Fibroblast of lung (primary cell): Measurements from ENCODE around the gene SMC5. TPM values are rescaled to one million over a fixed set of nuclear protein-coding genes. Genes with fewer than 3 reads are reported as not detected.
"Not testable (repeated sequence)": the region's sequence is repeated elsewhere in the genome, so short reads cannot be mapped to it uniquely, and the experiment has no call there.

Experiments
- DNase-seq, 2 donors: peaks; one replicate each; pipeline versions ENCODE4 v3.0.0 to v3.0.0-alpha.2; 2010; ENCODE audit warnings: low read depth in 2 of 2
- H2AFZ ChIP-seq: 2 replicates; pipeline ENCODE4 v1.5.1; 2012; ENCODE audit warnings: low read length, control low read depth, inconsistent platforms
- H3K27ac ChIP-seq: 2 replicates; pipeline ENCODE4 v1.5.1; 2011; ENCODE audit warnings: low read length, control low read depth; ENCODE audit not compliant: insufficient read depth
- H3K27me3 ChIP-seq: 2 replicates; pipeline ENCODE4 v1.5.1; 2011; ENCODE audit warnings: mild to moderate bottlenecking, low read length; ENCODE audit not compliant: control insufficient read depth, insufficient read depth
- H3K36me3 ChIP-seq: 2 replicates; pipeline ENCODE4 v1.5.1; 2011; ENCODE audit warnings: low read length; ENCODE audit not compliant: control insufficient read depth, insufficient read depth
- H3K4me1 ChIP-seq: 2 replicates; pipeline ENCODE4 v1.5.1; 2011; ENCODE audit warnings: low read length; ENCODE audit not compliant: control insufficient read depth, insufficient read depth; ENCODE audit errors: extremely low read depth
- H3K4me2 ChIP-seq: 2 replicates; pipeline ENCODE4 v1.5.1; 2011; ENCODE audit warnings: low read length, control low read depth; ENCODE audit not compliant: insufficient read depth; ENCODE audit errors: extremely low read depth
- H3K4me3 ChIP-seq, 4 experiments: fragments of 200-600 bp in 1 of 4; sonication (generic) in 1 of 4; replicated peaks in 1 of 4; 2 replicates each; pipeline ENCODE4 v1.5.1; 2011 to 2016; ENCODE audit warnings: low read length in 4 of 4, low read depth in 3 of 4, mild to moderate bottlenecking in 3 of 4, control low read depth in 2 of 4, inconsistent platforms in 1 of 4, mixed read lengths in 1 of 4; ENCODE audit not compliant: insufficient read depth in 1 of 4; ENCODE audit errors: control extremely low read depth in 1 of 4
- H3K79me2 ChIP-seq: 2 replicates; pipeline ENCODE4 v1.5.1; 2012; ENCODE audit warnings: mild to moderate bottlenecking, low read length, inconsistent platforms; ENCODE audit not compliant: control insufficient read depth, insufficient read depth
- H3K9ac ChIP-seq: 2 replicates; pipeline ENCODE4 v1.5.1; 2011; ENCODE audit warnings: mild to moderate bottlenecking, low read length, control low read depth; ENCODE audit not compliant: insufficient read depth
- H3K9me3 ChIP-seq: 2 replicates; pipeline ENCODE4 v1.5.1; 2012; ENCODE audit warnings: low read depth, low read length; ENCODE audit not compliant: control insufficient read depth, insufficient read depth
- H4K20me1 ChIP-seq: 2 replicates; pipeline ENCODE4 v1.5.1; 2011; ENCODE audit warnings: low read length; ENCODE audit not compliant: control insufficient read depth, insufficient read depth; ENCODE audit errors: extremely low read depth
- EZH2 ChIP-seq: IDR thresholded peaks from 2 replicates; pipeline ENCODE4 v1.5.1; 2012; ENCODE audit warnings: low read length, control low read depth, mild to moderate bottlenecking; ENCODE audit errors: missing control alignments
- polyA plus RNA-seq, 2 donors: library from polyadenylated mRNA; depleted of rRNA in 1 of 2; stranded (reverse) in 1 of 2; unstranded in 1 of 2; fragments of >200 nt; gene quantifications; 2 replicates each; pipeline ENCODE4 v1.2.1, GENCODE V29; 2011 to 2012; ENCODE audit warnings: missing spikeins in 1 of 2
- total RNA-seq: library from RNA; depleted of rRNA; stranded (reverse); fragments of >200 nt; gene quantifications from 2 replicates; pipeline ENCODE4 v1.2.1, GENCODE V29; 2014
- TF ChIP-seq, protein P1 (sequence below), 2 donors: IDR thresholded peaks in 1 of 2; conservative IDR thresholded peaks in 1 of 2; 1 replicate in 1 of 2; 2 replicates in 1 of 2; pipeline ENCODE4 v1.5.1; 2011 to 2012; ENCODE audit warnings: low read length in 2 of 2, control low read depth in 1 of 2, inconsistent platforms in 1 of 2, low read depth in 1 of 2, mild to moderate bottlenecking in 1 of 2

SMC5 gene
- total and polyA plus RNA-seq, 2 donors (not counting 1 experiment from before 2014, with no cell fraction given), result 21.6 to 29.2 TPM

DNA sequence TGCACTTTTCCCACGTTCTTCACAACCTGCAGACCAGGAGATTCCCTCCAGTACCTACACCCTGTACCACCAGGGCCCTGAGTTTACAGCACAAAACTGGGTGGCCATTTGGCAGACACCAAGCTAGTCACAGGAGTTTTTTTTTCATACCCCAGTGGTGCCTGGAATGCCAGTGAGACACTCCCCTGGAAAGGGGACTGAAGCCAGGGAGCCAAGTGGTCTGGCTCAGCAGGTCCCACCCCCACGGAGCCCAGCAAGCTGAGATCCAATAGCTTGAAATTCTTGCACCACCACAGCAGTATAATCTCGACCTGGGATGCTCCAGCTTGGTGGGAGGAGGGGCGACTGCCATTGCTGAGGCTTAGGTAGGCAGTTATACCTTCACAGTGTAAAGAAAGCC lies 26.3 kb upstream of the SMC5 start:
- Histone ChIP-seq H3K27ac (no peak overlapping the region), H3K79me2 (no peaks in the 10 kb centered on the region), H3K4me3 (no peak overlapping the region), H3K4me2 (no peak overlapping the region), H3K27me3 (no peaks in the 10 kb centered on the region), H3K36me3 (no peaks in the 10 kb centered on the region), H3K9me3 (no peaks in the 10 kb centered on the region), H3K9ac (no peak overlapping the region), H3K4me1 (peaks cover 6% of the 10 kb centered on the region), H4K20me1 (no peaks in the 10 kb centered on the region), H2AFZ (no peak overlapping the region)
- no peak for TF ChIP-seq EZH2
- TF ChIP-seq, protein P1, sequence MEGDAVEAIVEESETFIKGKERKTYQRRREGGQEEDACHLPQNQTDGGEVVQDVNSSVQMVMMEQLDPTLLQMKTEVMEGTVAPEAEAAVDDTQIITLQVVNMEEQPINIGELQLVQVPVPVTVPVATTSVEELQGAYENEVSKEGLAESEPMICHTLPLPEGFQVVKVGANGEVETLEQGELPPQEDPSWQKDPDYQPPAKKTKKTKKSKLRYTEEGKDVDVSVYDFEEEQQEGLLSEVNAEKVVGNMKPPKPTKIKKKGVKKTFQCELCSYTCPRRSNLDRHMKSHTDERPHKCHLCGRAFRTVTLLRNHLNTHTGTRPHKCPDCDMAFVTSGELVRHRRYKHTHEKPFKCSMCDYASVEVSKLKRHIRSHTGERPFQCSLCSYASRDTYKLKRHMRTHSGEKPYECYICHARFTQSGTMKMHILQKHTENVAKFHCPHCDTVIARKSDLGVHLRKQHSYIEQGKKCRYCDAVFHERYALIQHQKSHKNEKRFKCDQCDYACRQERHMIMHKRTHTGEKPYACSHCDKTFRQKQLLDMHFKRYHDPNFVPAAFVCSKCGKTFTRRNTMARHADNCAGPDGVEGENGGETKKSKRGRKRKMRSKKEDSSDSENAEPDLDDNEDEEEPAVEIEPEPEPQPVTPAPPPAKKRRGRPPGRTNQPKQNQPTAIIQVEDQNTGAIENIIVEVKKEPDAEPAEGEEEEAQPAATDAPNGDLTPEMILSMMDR (conservative IDR thresholded peaks at IDR 0.05 in 1 of 2, IDR thresholded peaks at IDR 0.05 in 1 of 2; ENCODE audit: low read depth in 1 of 2, low read length in 2 of 2), result no peak
- no peak for DNase-seq

DNA sequence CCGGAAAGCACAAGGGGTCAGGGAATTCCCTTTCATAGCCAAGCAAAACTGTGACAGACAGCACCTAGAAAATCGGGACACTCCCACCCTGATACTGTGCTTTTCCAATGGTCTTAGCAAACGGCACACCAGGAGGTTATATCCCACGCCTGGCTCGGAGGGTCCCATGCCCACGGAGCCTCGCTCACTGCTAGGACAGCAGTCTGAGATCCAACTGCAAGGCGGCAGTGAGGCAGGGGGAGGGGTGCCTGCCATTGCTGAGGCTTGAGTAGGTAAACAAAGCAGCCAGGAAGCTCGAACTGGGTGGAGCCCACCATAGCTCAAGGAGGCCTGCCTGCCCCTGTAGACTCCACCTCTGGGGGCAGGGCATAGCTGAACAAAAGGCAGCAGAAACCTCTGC lies 24.6 kb upstream of the SMC5 start:
- not testable (repeated sequence) for H3K9me3 ChIP-seq, DNase-seq, H4K20me1 ChIP-seq, H3K9ac ChIP-seq, H2AFZ ChIP-seq, H3K79me2 ChIP-seq, H3K4me3 ChIP-seq, H3K4me2 ChIP-seq, H3K4me1 ChIP-seq, H3K36me3 ChIP-seq, H3K27ac ChIP-seq, H3K27me3 ChIP-seq

DNA sequence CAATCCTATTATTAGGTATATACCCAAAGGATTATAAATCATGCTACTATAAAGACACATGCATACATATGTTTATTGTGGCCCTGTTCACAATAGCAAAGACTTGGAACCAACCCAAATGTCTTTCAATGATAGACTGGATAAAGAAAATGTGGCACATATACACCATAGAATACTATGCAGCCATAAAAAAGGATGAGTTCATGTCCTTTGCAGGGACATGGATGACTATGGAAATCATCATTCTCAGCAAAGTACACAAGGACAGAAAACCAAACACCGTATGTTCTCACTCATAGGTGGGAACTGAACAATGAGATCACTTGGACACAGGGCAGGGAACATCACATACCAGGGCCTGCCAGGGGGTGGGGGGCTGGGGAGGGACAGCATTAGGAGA lies 12.8 kb upstream of the SMC5 start:
- H3K27ac ChIP-seq, H4K20me1 ChIP-seq, H3K27me3 ChIP-seq, H3K4me1 ChIP-seq, H3K4me3 ChIP-seq, H3K9me3 ChIP-seq, H3K36me3 ChIP-seq, H3K79me2 ChIP-seq, H3K9ac ChIP-seq, H3K4me2 ChIP-seq, DNase-seq, H2AFZ ChIP-seq: not testable (repeated sequence)

DNA sequence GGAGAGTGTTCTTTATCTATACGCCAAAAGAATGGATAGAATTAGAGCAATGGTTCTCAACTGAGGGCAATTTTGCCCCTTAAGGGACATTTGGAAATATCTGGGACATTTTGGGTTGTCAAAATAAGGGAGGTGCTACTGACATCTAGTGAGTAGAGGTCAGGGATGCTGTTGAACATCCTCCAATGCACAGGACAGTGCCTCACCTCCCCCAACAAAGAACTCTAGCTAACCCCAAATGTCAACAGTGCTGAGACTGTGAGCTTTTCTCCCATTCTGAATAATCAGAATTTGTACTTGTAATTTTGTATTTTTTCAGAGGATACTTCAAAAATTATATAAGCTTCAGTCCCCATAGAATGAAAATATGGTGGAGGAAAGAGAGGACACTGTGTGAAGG lies 8.6 kb upstream of the SMC5 start:
- no peak for TF ChIP-seq EZH2
- TF ChIP-seq, protein P1 (conservative IDR thresholded peaks at IDR 0.05 in 1 of 2, IDR thresholded peaks at IDR 0.05 in 1 of 2; ENCODE audit: low read depth in 1 of 2, low read length in 2 of 2), result no peak
- Histone ChIP-seq H3K4me3 (no peak overlapping the region), H3K27ac (no peak overlapping the region), H4K20me1 (no peaks in the 10 kb centered on the region), H3K79me2 (no peaks in the 10 kb centered on the region), H2AFZ (no peak overlapping the region), H3K4me2 (no peak overlapping the region), H3K27me3 (no peaks in the 10 kb centered on the region), H3K9me3 (no peaks in the 10 kb centered on the region), H3K36me3 (no peaks in the 10 kb centered on the region), H3K4me1 (no peaks in the 10 kb centered on the region), H3K9ac (no peak overlapping the region)
- DNase-seq, result no peak
